H4 (cell line): ENCODE data around the gene TULP1. TPM values are rescaled to one million over a fixed set of nuclear protein-coding genes. Genes with fewer than 3 reads are reported as not detected.
"Not testable (repeated sequence)": the region's sequence is repeated elsewhere in the genome, so short reads cannot be mapped to it uniquely, and the experiment has no call there.

Experiments used
- DNase-seq: peaks from one replicate; pipeline ENCODE4 v3.0.0-alpha.2; 2015; ENCODE audit warnings: low spot score
- total RNA-seq: library from RNA; depleted of rRNA; stranded (reverse); fragments of >200 nt; shearing (Covaris generic); gene quantifications from 2 replicates; pipeline ENCODE4 v1.2.3, GENCODE V29; 2014

TULP1 gene
- total RNA-seq, 1 experiment from 2014 or later: not detected

- no peak for DNase-seq
Observed at GRCh38 chr6:35521235-35521634, 8.5 kb upstream of the TULP1 start.

- DNase-seq: no peak
Observed at GRCh38 chr6:35519313-35520015, 6.8 kb upstream of the TULP1 start.

GRCh38 chr6:35518566-35519312 is 6.0 kb upstream of the TULP1 start:
- DNase-seq: no peak

DNA sequence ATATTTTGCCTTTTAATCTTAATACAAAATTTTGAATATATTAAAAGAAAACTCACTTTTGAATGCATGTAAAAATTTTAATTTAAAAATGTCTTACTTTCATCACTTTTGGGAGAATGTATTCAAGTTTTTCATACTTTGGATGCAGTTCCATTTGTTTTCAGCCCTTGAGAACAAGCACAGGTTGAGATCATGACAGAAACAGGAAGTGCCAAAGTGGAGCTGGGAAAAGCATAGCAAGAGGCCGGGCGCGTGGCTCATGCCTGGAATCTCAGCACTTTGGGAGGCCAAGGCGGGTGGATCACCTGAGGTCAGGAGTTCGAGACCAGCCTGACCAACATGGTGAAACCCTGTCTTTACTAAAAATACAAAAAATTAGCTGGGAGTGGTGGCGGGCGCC is 5.3 kb upstream of the TULP1 start:
- not testable (repeated sequence) for DNase-seq

DNA sequence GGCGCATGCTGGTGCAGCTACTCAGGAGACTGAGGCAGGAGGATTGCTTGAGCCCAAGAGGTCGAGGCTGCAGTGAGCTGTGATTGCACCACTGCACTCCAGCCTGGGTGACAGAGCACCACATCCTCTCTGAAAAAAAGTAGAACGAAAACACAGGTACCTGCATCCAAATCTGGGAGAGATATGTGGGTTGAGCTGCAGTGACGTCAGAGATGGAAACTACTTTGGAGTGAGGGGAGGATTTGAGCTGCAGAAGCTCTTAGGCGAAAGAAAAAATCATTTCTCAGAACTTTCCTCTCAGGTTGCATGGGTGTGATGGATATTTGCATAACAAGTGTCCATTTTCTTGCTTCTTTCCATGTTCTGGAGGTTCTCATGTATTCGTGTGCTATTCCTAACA is 4.0 kb upstream of the TULP1 start:
- DNase-seq: no peak

DNA sequence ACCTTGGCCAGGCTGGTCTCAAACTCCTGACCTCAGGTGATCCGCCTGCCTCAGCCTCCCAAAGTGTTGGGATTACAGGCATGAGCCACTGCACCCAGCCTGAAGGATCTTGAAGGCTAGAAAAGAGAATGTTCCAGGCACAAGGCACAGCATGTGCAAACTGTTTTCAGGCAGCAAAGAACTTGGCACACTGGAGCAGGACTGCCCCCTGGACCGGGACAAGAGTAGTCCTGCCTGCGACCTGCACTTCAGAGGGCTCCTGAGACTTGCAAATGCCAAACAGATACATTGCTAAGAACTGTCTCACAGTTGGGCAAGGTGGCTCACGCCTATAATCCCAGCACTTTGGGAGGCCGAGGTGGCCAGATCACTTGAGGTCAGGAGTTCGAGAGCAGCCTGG is 3.2 kb upstream of the TULP1 start:
- DNase-seq: not testable (repeated sequence)

GRCh38 chr6:35514587-35514986 is 1.9 kb upstream of the TULP1 start:
- DNase-seq: no peak

GRCh38 chr6:35512006-35512405 is 690 bp downstream of the TULP1 start:
- DNase-seq: no peak

DNA sequence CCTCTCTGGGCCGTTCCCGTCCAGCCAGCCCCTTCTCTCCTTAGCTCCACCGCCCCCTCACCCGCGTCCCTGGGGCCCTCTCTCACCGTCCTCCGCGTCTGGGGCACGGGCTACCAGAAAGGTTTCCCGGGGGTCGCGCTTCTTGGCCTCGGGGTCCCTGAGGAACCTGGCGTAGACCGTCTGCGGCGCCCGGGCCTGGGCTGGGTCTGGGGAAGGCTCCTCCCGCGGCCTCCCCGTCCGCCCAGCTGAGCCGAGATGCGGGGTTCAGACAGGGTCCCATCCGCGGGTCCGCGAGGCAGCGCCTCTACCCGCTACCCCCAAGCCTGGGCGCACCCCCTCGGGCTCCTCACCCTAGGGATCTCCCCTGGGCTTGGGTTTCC is 1.1 kb downstream of the TULP1 start:
- no peak for DNase-seq

GRCh38 chr6:35510916-35511561 is 1.7 kb downstream of the TULP1 start:
- no peak for DNase-seq

DNA sequence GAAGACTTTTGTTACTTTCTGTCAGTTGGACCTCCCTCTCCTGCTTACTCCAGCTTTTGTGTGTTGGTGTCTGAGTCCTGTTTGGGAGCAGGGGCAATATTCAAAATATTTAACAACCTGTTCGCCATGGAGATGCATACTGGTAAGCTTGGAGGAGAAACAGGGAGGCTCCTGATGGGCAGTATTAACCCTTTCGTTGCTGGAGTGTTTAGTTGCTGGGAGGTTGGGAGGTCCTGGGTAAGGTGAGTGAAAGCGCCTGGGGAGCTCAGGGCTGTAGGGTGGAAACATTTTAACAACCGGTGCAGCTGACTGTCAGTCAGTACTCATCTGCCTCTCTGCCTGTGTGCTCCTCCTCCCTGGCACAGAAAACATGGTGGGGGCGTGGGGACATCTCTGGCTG is 4.2 kb downstream of the TULP1 start:
- DNase-seq: no peak

DNA sequence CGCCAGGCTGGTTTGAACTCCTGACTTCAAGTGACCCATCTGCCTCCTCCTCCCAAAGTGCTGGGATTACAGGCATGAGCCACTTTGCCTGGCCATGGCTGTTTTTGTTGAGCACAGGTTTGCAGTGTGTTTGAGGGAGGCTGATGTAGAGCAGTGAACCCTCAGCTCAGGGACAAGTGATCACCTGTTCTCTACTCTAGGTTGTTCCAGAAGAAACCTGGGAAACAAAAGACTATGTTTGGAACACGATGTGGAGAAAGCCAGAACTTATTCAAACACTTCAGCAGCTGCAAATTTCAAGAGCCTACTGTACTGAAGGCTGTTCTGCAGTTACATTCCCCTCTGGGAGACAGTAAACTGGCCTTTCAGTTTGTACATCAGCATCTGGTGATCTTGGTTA is 4.7 kb downstream of the TULP1 start:
- no peak for DNase-seq

DNA sequence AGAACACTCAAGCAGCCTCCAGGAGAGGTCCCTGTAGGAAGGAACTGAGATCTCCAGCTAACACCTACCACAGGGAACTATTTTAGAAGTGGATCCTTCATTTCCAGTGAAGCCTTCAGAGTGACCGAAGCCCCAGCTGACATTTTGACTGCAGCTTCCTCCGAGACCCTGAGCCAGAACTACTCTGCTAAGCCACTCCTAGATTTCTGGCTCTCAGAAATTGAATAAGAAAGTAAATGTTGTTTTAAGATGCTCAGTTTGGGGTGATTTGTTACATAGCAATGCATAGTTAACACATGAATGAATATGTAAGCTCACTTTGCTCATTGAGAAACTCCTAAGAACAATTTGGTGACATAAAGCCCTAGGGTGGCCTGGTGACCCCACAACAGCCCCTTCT is 5.5 kb downstream of the TULP1 start:
- no peak for DNase-seq

DNA sequence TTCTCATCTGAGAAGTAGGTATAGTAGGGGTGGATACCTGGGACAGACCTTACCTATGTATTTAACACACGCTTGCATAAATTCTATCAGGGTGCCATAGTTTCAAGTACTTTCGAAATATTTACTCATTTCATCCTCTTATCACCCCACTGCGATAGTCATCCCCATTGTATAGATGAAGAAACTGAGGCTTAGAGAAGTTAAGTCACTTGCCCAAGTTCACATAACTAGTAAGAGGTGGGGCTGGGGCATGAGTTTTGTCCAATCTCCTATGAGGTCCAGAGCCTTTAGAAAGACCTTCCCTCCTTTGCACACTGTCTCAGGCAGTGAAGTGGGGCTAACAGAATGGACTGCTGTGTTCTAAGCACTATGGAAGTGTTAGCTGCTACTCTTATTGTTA is 6.2 kb downstream of the TULP1 start:
- no peak for DNase-seq

DNA sequence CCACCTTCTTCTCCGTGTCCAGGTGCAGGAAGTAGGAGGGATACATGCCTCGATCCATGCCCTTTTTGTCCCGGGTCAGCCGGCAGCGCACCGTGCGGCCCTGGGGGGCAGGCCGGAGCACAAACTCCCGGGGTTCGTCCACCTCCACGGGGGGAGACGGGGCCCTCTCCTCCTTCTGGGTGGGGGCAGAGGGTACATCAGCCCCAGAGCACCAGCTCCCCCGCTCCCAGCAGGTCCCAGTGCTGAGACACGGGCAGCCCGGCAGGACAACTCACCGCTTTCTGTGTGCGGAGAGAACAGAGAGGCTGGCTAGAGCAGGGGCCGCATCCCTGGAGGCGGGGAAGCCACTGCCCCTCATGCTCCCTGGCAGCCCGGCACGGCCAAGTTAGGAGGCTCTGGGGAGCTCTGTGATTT is 6.7 kb downstream of the TULP1 start:
- DNase-seq: no peak

- no peak for DNase-seq
Observed at GRCh38 chr6:35503534-35503933, 9.2 kb downstream of the TULP1 start.

DNA sequence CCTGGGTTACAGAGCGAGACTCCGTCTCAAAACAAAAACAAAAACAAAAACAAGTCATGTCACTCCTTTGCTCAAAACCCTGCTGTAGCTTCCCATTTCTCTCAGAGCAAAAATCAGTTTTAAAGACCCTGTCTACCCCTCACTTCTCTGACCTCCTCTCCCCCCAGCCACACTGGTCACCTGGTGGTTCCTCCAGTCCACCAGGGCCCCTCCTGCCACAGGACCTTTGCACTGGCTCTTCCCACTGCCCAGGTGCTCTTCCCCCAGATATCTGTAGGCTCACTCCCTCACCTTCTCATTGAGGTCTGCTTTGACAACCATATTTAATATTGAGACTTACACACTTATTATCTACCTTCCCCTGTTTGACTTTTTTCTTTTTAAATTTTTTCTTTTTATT is 10.9 kb downstream of the TULP1 start:
- DNase-seq: no peak

GRCh38 chr6:35500782-35501181 is 11.9 kb downstream of the TULP1 start:
- DNase-seq: peak; percentile 34

GRCh38 chr6:35499372-35499771 is 13.3 kb downstream of the TULP1 start:
- DNase-seq: no peak

DNA sequence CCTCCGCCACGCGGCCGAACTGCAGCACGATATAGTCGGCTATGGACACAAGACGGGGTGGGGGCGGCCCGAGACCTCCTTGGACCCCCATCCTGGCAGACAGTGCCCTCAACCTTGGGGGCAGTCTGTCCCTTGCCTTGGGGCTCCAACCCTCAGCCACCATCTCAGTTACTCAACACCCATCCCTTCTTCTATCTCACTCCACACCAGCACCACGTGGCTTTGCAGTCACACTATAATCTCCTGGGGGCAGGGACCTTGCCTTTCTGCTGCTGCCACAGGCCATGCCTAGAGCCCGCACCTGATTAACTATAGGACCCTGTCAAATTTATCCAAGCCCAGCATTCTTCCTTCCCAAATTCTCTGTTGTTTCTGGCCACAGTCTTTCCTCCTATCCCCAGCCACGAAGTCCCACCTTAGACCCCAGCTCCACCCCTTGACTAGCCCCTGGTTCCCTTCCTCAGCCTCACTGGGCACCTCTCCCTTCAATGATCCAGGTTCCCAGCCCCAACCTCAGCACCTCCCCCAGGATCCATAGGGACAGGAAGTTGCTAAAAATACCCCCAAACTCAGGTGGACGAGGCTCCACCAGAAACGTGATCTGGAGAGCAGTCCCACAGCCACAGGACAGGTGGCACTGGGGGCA is 14.2 kb downstream of the TULP1 start:
- DNase-seq: no peak

GRCh38 chr6:35497571-35498421 is 14.9 kb downstream of the TULP1 start:
- DNase-seq: peak; percentile 82
